SH-SY5Y (cell line): ENCODE measurements around the gene GPR161.

Experiments used
- GATA2 ChIP-seq: IDR thresholded peaks from 2 replicates; pipeline ENCODE4 v1.6.1; 2011; ENCODE audit warnings: mild to moderate bottlenecking, low read depth, low read length
- GATA3 ChIP-seq: IDR thresholded peaks from 2 replicates; pipeline ENCODE4 v1.6.1; 2011; ENCODE audit warnings: low read depth, mild to moderate bottlenecking, low read length, moderate library complexity

The GPR161 gene

GRCh38 chr1:168088511-168089325 lies 48.0 kb downstream of the GPR161 start:
- TF ChIP-seq GATA2 (no peak), GATA3 (no peak)

- TF ChIP-seq GATA3 (no peak), GATA2 (no peak)
These were observed 49.0 kb downstream of the GPR161 start for GRCh38 chr1:168087696-168088095.

- TF ChIP-seq GATA2 (no peak), GATA3 (no peak)
These were observed 50.3 kb downstream of the GPR161 start for GRCh38 chr1:168086438-168086837.

GRCh38 chr1:168085401-168085872 lies 51.3 kb downstream of the GPR161 start:
- TF ChIP-seq GATA2 (no peak), GATA3 (no peak)

- TF ChIP-seq GATA2 (no peak), GATA3 (no peak)
These were observed 52.1 kb downstream of the GPR161 start for GRCh38 chr1:168084396-168085231.

GRCh38 chr1:168083456-168084325 lies 53.0 kb downstream of the GPR161 start:
- TF ChIP-seq GATA2 (no peak), GATA3 (no peak)

GRCh38 chr1:168082008-168082876 lies 54.5 kb downstream of the GPR161 start:
- TF ChIP-seq GATA3 (no peak), GATA2 (no peak)

GRCh38 chr1:168081373-168082007 lies 55.2 kb downstream of the GPR161 start:
- TF ChIP-seq GATA2 (no peak), GATA3 (no peak)

- TF ChIP-seq GATA2 (no peak), GATA3 (no peak)
These were observed 57.0 kb downstream of the GPR161 start for GRCh38 chr1:168079761-168080160.

- TF ChIP-seq GATA2 (no peak), GATA3 (no peak)
These were observed 67.3 kb downstream of the GPR161 start for GRCh38 chr1:168069384-168069783.

- TF ChIP-seq GATA3 (no peak), GATA2 (no peak)
These were observed 71.2 kb downstream of the GPR161 start for GRCh38 chr1:168065506-168065905.

GRCh38 chr1:168064216-168064615 lies 72.5 kb downstream of the GPR161 start:
- TF ChIP-seq GATA3 (no peak), GATA2 (no peak)

GRCh38 chr1:168057921-168058320 lies 78.8 kb downstream of the GPR161 start:
- no peak for TF ChIP-seq GATA3
- TF ChIP-seq GATA2, result no peak
